GM12878 (cell line): ENCODE data around the gene MZB1. TPM values are rescaled to one million over a fixed set of nuclear protein-coding genes. Genes with fewer than 3 reads are reported as not detected.
"Not testable (repeated sequence)": the region's sequence is repeated elsewhere in the genome, so short reads cannot be mapped to it uniquely, and the experiment has no call there.

Source experiments
- ATAC-seq: fragments of 200-7000 bp; cut with Tn5 transposase; 3 replicates; pipeline ENCODE4 v1.9.1; 2020; ENCODE audit warnings: mild to moderate bottlenecking, moderate library complexity
- BruUV-seq: library from RNA; stranded (reverse); fragments of 400-500 nt; replicated peaks from 2 replicates; lab custom pipeline; 2021; lab: Mats Ljungman, UMichigan
- CTCF ChIA-PET: fragments of 300-600 bp; sonication (Branson Sonifier 250); formaldehyde crosslinking; extraction: SDS; loops from one replicate; lab custom pipeline; 2021; ENCODE audit warnings: inconsistent platforms; lab: Yijun Ruan, JAX
- POLR2A ChIA-PET: fragments of 350-600 bp; formaldehyde crosslinking; extraction: SDS; loops from one replicate; lab custom pipeline; 2021; ENCODE audit warnings: inconsistent platforms; lab: Charles Lee
- RAD21 ChIA-PET: fragments of 300-600 bp; sonication (Branson Sonifier 250); formaldehyde crosslinking; loops from one replicate; lab custom pipeline; 2023; ENCODE audit warnings: antibody characterized with exemption; ENCODE audit not compliant: unreplicated experiment; lab: Charles Lee
- SMC1A ChIA-PET: fragments of 300-600 bp; sonication (Branson Sonifier 250); formaldehyde crosslinking; loops from one replicate; lab custom pipeline; 2023; ENCODE audit not compliant: unreplicated experiment, uncharacterized antibody; lab: Charles Lee
- DNase-seq: peaks from one replicate; pipeline ENCODE4 v3.0.0-alpha.2; 2011; ENCODE audit warnings: low read depth, low spot score
- FAIRE-seq: peaks from 3 replicates; lab custom pipeline; 2011; peaks lifted over from hg19 to GRCh38; lab: Jason Lieb, UNC
- H2AFZ ChIP-seq: 2 replicates; pipeline ENCODE4 v1.6.0; 2011; ENCODE audit warnings: low read depth, low read length, control low read depth; ENCODE audit not compliant: control insufficient read depth
- H3K27ac ChIP-seq: 2 replicates; pipeline ENCODE4 v1.5.1; 2011; ENCODE audit warnings: control low read depth; ENCODE audit not compliant: control insufficient read depth, insufficient read depth
- H3K27me3 ChIP-seq, 2 experiments: replicated peaks in 1 of 2; 2 replicates each; pipeline versions ENCODE4 v1.6.0 to v1.6.1; 2011; ENCODE audit warnings: low read length in 1 of 2; ENCODE audit not compliant: control insufficient read depth in 2 of 2, insufficient read depth in 2 of 2
- H3K36me3 ChIP-seq, 2 experiments: 2 replicates each; pipeline ENCODE4 v1.5.1; 2011; ENCODE audit warnings: low read length in 1 of 2; ENCODE audit not compliant: control insufficient read depth in 2 of 2, insufficient read depth in 2 of 2
- H3K4me1 ChIP-seq: 2 replicates; pipeline ENCODE4 v1.6.1; 2011; ENCODE audit warnings: mild to moderate bottlenecking, low read length, moderate library complexity, mixed read lengths; ENCODE audit not compliant: control insufficient read depth, insufficient read depth
- H3K4me2 ChIP-seq: 2 replicates; pipeline ENCODE4 v1.6.0; 2011; ENCODE audit warnings: control low read depth; ENCODE audit not compliant: control insufficient read depth, insufficient read depth
- H3K4me3 ChIP-seq: fragments of 200-600 bp; sonication (generic); 2 replicates; pipeline ENCODE4 v1.5.1; 2016
- H3K79me2 ChIP-seq: 2 replicates; pipeline ENCODE4 v1.6.0; 2011; ENCODE audit warnings: low read length; ENCODE audit not compliant: control insufficient read depth, insufficient read depth
- H3K9ac ChIP-seq: 2 replicates; pipeline ENCODE4 v1.8.0; 2011; ENCODE audit warnings: low read length, control low read depth, mixed read lengths; ENCODE audit not compliant: control insufficient read depth, insufficient read depth
- H3K9me3 ChIP-seq: replicated peaks from 3 replicates; pipeline ENCODE4 v1.5.1; 2011; ENCODE audit warnings: mild to moderate bottlenecking, low read length; ENCODE audit not compliant: control insufficient read depth, insufficient read depth
- H4K20me1 ChIP-seq: 2 replicates; pipeline ENCODE4 v1.6.0; 2011; ENCODE audit not compliant: control insufficient read depth, insufficient read depth
- CBX5 ChIP-seq: sonication (generic); IDR thresholded peaks from 2 replicates; pipeline ENCODE4 v1.6.1; 2016; ENCODE audit warnings: low read depth, moderate library complexity, mild to moderate bottlenecking, inconsistent platforms
- NR2F1 ChIP-seq: fragments of 450-650 bp; conservative IDR thresholded peaks from 2 replicates; pipeline ENCODE4 v1.6.1; 2017; ENCODE audit warnings: mild to moderate bottlenecking
- REST ChIP-seq: IDR thresholded peaks from 2 replicates; pipeline ENCODE4 v1.6.1; 2012; ENCODE audit warnings: mild to moderate bottlenecking, low read depth, low read length
- SKIL ChIP-seq: fragments of 450-650 bp; IDR thresholded peaks from 2 replicates; pipeline ENCODE4 v1.6.1; 2017; ENCODE audit warnings: mild to moderate bottlenecking, low read depth, inconsistent platforms; ENCODE audit not compliant: poor library complexity, severe bottlenecking
- ZBTB40 ChIP-seq: fragments of 450-650 bp; IDR thresholded peaks from 2 replicates; pipeline ENCODE4 v1.6.1; 2016; ENCODE audit warnings: mild to moderate bottlenecking, moderate library complexity, borderline replicate concordance
- WGBS: methylation state at CpG from one replicate; pipeline ENCODE4 v1.1.6; 2016; ENCODE audit warnings: low lambda C conversion rate; ENCODE audit not compliant: insufficient replicate concordance, insufficient coverage; ENCODE audit errors: missing lambda C conversion rate; 5-methylcytosine and 5-hydroxymethylcytosine counted together
- in situ Hi-C: fragments of 300-500 bp; cut with MboI; formaldehyde crosslinking; loops from 9 replicates; pipeline ENCODE4 v1.14.3; 2018; ENCODE audit warnings: mixed read lengths
- intact Hi-C: fragments of 100-400 bp; cut with micrococcal nuclease; formaldehyde crosslinking; loops from one replicate; pipeline ENCODE4 v1.14.2; 2022; ENCODE audit not compliant: unreplicated experiment
- polyA plus RNA-seq, 11 experiments: library from polyadenylated mRNA; depleted of rRNA in 4 of 11; unstranded in 6 of 11; stranded (reverse) in 5 of 11; fragments of >200 nt; fragmentation: Nextera tagmentation in 4 of 11; fragmentation: Illumina TruSeq in 1 of 11; extraction: Ambion mirVana in 4 of 11; extraction: Trizol in 1 of 11; gene quantifications; 1 replicate in 1 of 11; 2 replicates in 10 of 11; pipeline versions ENCODE4 v1.2.1 to v1.2.3, GENCODE V29; 2011 to 2016; ENCODE audit warnings: inconsistent platforms in 2 of 11, missing spikeins in 2 of 11, low read depth in 1 of 11
- total RNA-seq, 4 experiments: library from RNA; depleted of rRNA in 3 of 4; stranded (reverse); fragments of >200 nt in 3 of 4; fragmentation: Illumina TruSeq in 1 of 4; extraction: Trizol in 1 of 4; gene quantifications; 2 replicates each; pipeline versions ENCODE4 v1.2.1 to v1.2.3, GENCODE V29; 2013 to 2021

Gene MZB1
- total and polyA plus RNA-seq, 10 of the 15 experiments (the other 5 are each of a cell fraction or from before 2014, with no cell fraction given): 19.3 to 406 (median 188) TPM

- H3K9ac ChIP-seq, BruUV-seq, POLR2A ChIA-PET, DNase-seq, H3K4me3 ChIP-seq, intact Hi-C loops, ATAC-seq, H4K20me1 ChIP-seq, H3K4me1 ChIP-seq, FAIRE-seq, H3K36me3 ChIP-seq, H3K27me3 ChIP-seq, CTCF ChIA-PET, RAD21 ChIA-PET, H2AFZ ChIP-seq, H3K9me3 ChIP-seq, H3K4me2 ChIP-seq, H3K27ac ChIP-seq, in situ Hi-C loops: not testable (repeated sequence)
- SMC1A ChIA-PET: interaction anchor here (1.4 kb wide), 1 partner anchor 16 kb away, joined by 3 read pairs; no protein-coding TSS in a partner anchor
- H3K79me2 ChIP-seq: peaks cover 20% of the 10 kb centered on the region
- 96% methylated on average over 8 of the region's 8 CpGs for WGBS
Measured at GRCh38 chr5:139355900-139356299, 33.8 kb downstream of the MZB1 start.

GRCh38 chr5:139354186-139354585 lies 35.5 kb downstream of the MZB1 start:
- in situ Hi-C loops (no loop called here), intact Hi-C loops (no loop called here)
- Histone ChIP-seq H3K27me3 (no peaks in the 10 kb centered on the region), H2AFZ (no peak overlapping the region), H3K79me2 (peaks cover 20% of the 10 kb centered on the region), H3K9me3 (peaks cover 4% of the 10 kb centered on the region; the same call in 2 of the 3 replicates), H3K4me1 (no peaks in the 10 kb centered on the region), H3K27ac (no peak overlapping the region), H3K36me3 (no peaks in the 10 kb centered on the region; a peak in 1 of 4 replicates), H4K20me1 (no peaks in the 10 kb centered on the region), H3K4me3 (no peak overlapping the region), H3K4me2 (no peak overlapping the region), H3K9ac (no peak overlapping the region)
- no peak for FAIRE-seq
- ChIA-PET POLR2A (no interaction called here), RAD21 (no interaction called here), CTCF (interaction anchor here (1.6 kb wide), 1 partner anchor 11 kb away, joined by 5 read pairs; no protein-coding TSS in a partner anchor), SMC1A (interaction anchor here (1.3 to 1.7 kb wide), 2 partner anchors 10 to 78 kb away, joined by 4 to 5 read pairs; no protein-coding TSS in a partner anchor)
- ATAC-seq: no peak
- no TSS peak for BruUV-seq
- DNase-seq: no peak
- 98% methylated on average over 3 of the region's 3 CpGs for WGBS
- peak; percentile 27; the same call in 1 of the 2 replicates for TF ChIP-seq NR2F1
- TF ChIP-seq CBX5: peak; percentile 75; the same call in 1 of the 2 replicates
- no peak for TF ChIP-seq REST
- no peak for TF ChIP-seq SKIL
- TF ChIP-seq ZBTB40: no peak
